HCT116 (cell line): ENCODE measurements around the gene MRPL42. TPM values are rescaled to one million over a fixed set of nuclear protein-coding genes. Genes with fewer than 3 reads are reported as not detected.

ENCODE experiments used
- ATAC-seq: fragments of 200-7000 bp; cut with Tn5 transposase; 2 replicates; pipeline ENCODE4 v1.9.1; 2020; ENCODE audit warnings: mild to moderate bottlenecking, moderate library complexity
- BruUV-seq: library from RNA; stranded (reverse); fragments of 400-500 nt; replicated peaks from 2 replicates; lab custom pipeline; 2021; lab: Mats Ljungman, UMichigan
- CTCF ChIA-PET: fragments of 300-600 bp; sonication (Branson Sonifier 250); formaldehyde crosslinking; loops from one replicate; lab custom pipeline; 2021; ENCODE audit warnings: antibody characterized with exemption; lab: Charles Lee
- POLR2A ChIA-PET: fragments of 300-600, 350-600 bp; sonication (Branson Sonifier 250); formaldehyde crosslinking; loops from one replicate; lab custom pipeline; 2021; ENCODE audit warnings: antibody characterized with exemption; lab: Charles Lee
- RAD21 ChIA-PET, 2 experiments: fragments of 300-600 bp; sonication (Branson Sonifier 250); formaldehyde crosslinking; loops; one replicate each; lab custom pipeline; 2023; ENCODE audit warnings: low total read pairs in 2 of 2; ENCODE audit not compliant: uncharacterized antibody in 2 of 2, unreplicated experiment in 2 of 2, low non-redundant PET in 1 of 2; lab: Charles Lee
- DNase-seq: peaks from one replicate; pipeline ENCODE4 v3.0.0-alpha.2; 2010; ENCODE audit warnings: low read depth, low spot score
- H2AFZ ChIP-seq: fragments of 200-600 bp; shearing (Covaris generic), sonication (generic); 2 replicates; pipeline ENCODE4 v1.6.1; 2017; ENCODE audit warnings: low read depth, mixed run types, mixed read lengths, antibody characterized with exemption, low read length; ENCODE audit not compliant: poor library complexity, severe bottlenecking
- H3K27ac ChIP-seq: 2 replicates; pipeline ENCODE4 v1.5.1; 2012; ENCODE audit warnings: low read depth, low read length
- H3K27me3 ChIP-seq: fragments of 200-600 bp; sonication (generic); 2 replicates; pipeline ENCODE4 v1.6.1; 2016; ENCODE audit warnings: mixed run types, low read length, mixed read lengths; ENCODE audit not compliant: insufficient read depth
- H3K36me3 ChIP-seq, 2 experiments: fragments of 200-500 bp in 1 of 2; fragments of 200-600 bp in 1 of 2; sonication (Bioruptor generic) in 1 of 2; sonication (generic) in 1 of 2; 2 replicates each; pipeline versions ENCODE4 v1.5.1 to v1.6.1; 2014 to 2016; ENCODE audit warnings: low read length in 2 of 2, inconsistent platforms in 1 of 2, mixed read lengths in 1 of 2, mixed run types in 1 of 2; ENCODE audit not compliant: insufficient read depth in 2 of 2, control insufficient read depth in 1 of 2
- H3K4me1 ChIP-seq, 2 experiments: fragments of 200-600 bp in 1 of 2; sonication (generic) in 1 of 2; 2 replicates each; pipeline versions ENCODE4 v1.5.1 to v1.6.1; 2012 to 2017; ENCODE audit warnings: low read length in 2 of 2, inconsistent platforms in 1 of 2, mild to moderate bottlenecking in 1 of 2, mixed read lengths in 1 of 2, mixed run types in 1 of 2, moderate library complexity in 1 of 2; ENCODE audit not compliant: insufficient read depth in 2 of 2, control insufficient read depth in 1 of 2
- H3K4me2 ChIP-seq: fragments of 200-600 bp; sonication (generic); 2 replicates; pipeline ENCODE4 v1.6.1; 2017; ENCODE audit warnings: mixed run types, low read length, mixed read lengths
- H3K4me3 ChIP-seq, 2 experiments: fragments of 200-600 bp in 1 of 2; sonication (generic) in 1 of 2; replicated peaks in 1 of 2; 2 replicates each; pipeline ENCODE4 v1.5.1; 2011 to 2016; ENCODE audit warnings: low read length in 2 of 2, control low read depth in 1 of 2, low read depth in 1 of 2, mild to moderate bottlenecking in 1 of 2, mixed read lengths in 1 of 2, mixed run types in 1 of 2
- H3K79me2 ChIP-seq: fragments of 200-600 bp; sonication (generic); 2 replicates; pipeline ENCODE4 v1.6.1; 2017; ENCODE audit warnings: mild to moderate bottlenecking, mixed run types, low read length, moderate library complexity, mixed read lengths; ENCODE audit not compliant: insufficient read depth
- H3K9ac ChIP-seq: fragments of 200-600 bp; sonication (generic); 2 replicates; pipeline ENCODE4 v1.6.1; 2016; ENCODE audit warnings: low read length, mixed read lengths
- H3K9me2 ChIP-seq: fragments of 200-600 bp; sonication (generic), shearing (Covaris generic); 2 replicates; pipeline ENCODE4 v1.6.1; 2017; ENCODE audit warnings: mixed run types, mild to moderate bottlenecking, moderate library complexity; ENCODE audit not compliant: insufficient read depth
- H3K9me3 ChIP-seq, 2 experiments: fragments of 200-500 bp in 1 of 2; fragments of 200-600 bp in 1 of 2; sonication (Bioruptor generic) in 1 of 2; sonication (generic) in 1 of 2; 2 replicates each; pipeline ENCODE4 v1.6.1; 2014 to 2017; ENCODE audit warnings: low read length in 2 of 2, mixed read lengths in 2 of 2, inconsistent platforms in 1 of 2, low read depth in 1 of 2, mild to moderate bottlenecking in 1 of 2, mixed run types in 1 of 2, moderate library complexity in 1 of 2; ENCODE audit not compliant: control insufficient read depth in 1 of 2, insufficient read depth in 1 of 2
- H4K20me1 ChIP-seq: fragments of 200-600 bp; sonication (generic), shearing (Covaris generic); 2 replicates; pipeline ENCODE4 v1.6.1; 2017; ENCODE audit warnings: mixed run types, mild to moderate bottlenecking, moderate library complexity; ENCODE audit not compliant: insufficient read depth
- ATF3 ChIP-seq: IDR thresholded peaks from 2 replicates; pipeline ENCODE4 v1.6.1; 2012
- CBX3 ChIP-seq: IDR thresholded peaks from 2 replicates; pipeline ENCODE4 v1.6.1; 2012; ENCODE audit warnings: low read depth
- CEBPB ChIP-seq: IDR thresholded peaks from 2 replicates; pipeline ENCODE4 v1.6.1; 2012; ENCODE audit warnings: low read depth
- CTCF ChIP-seq, 3 experiments: fragments of 200-600 bp in 1 of 3; sonication (generic) in 1 of 3; IDR thresholded peaks in 2 of 3; conservative IDR thresholded peaks in 1 of 3; 2 replicates each; pipeline ENCODE4 v1.5.1; 2012 to 2017; ENCODE audit warnings: low read depth in 2 of 3, low read length in 2 of 3, antibody characterized with exemption in 1 of 3, borderline replicate concordance in 1 of 3, control low read depth in 1 of 3, mild to moderate bottlenecking in 1 of 3, mixed read lengths in 1 of 3, mixed run types in 1 of 3, moderate library complexity in 1 of 3; ENCODE audit not compliant: insufficient read depth in 1 of 3
- ELF1 ChIP-seq: IDR thresholded peaks from 2 replicates; pipeline ENCODE4 v1.6.1; 2012; ENCODE audit warnings: low read depth, borderline replicate concordance
- EZH2phosphoT487 ChIP-seq: fragments of 200-600 bp; IDR thresholded peaks from 2 replicates; pipeline ENCODE4 v1.6.1; 2018; ENCODE audit warnings: antibody characterized with exemption, borderline replicate concordance
- FOSL1 ChIP-seq: IDR thresholded peaks from 2 replicates; pipeline ENCODE4 v1.6.1; 2012; ENCODE audit warnings: low read depth
- JUND ChIP-seq: IDR thresholded peaks from 2 replicates; pipeline ENCODE4 v1.6.1; 2012
- MAX ChIP-seq: IDR thresholded peaks from 2 replicates; pipeline ENCODE4 v1.6.1; 2012
- POLR2A ChIP-seq: IDR thresholded peaks from 2 replicates; pipeline ENCODE4 v1.7.0; 2011; ENCODE audit warnings: borderline replicate concordance; ENCODE audit not compliant: insufficient read depth, insufficient read length; ENCODE audit errors: extremely low read depth
- REST ChIP-seq: IDR thresholded peaks from 2 replicates; pipeline ENCODE4 v1.6.1; 2012; ENCODE audit warnings: low read depth
- SP1 ChIP-seq: IDR thresholded peaks from 2 replicates; pipeline ENCODE4 v1.6.1; 2012; ENCODE audit warnings: low read depth
- SRF ChIP-seq: IDR thresholded peaks from 2 replicates; pipeline ENCODE4 v1.6.1; 2012; ENCODE audit warnings: low read depth
- TCF7L2 ChIP-seq: IDR thresholded peaks from 2 replicates; pipeline ENCODE4 v1.7.0; 2011; ENCODE audit warnings: borderline replicate concordance, inconsistent platforms; ENCODE audit not compliant: insufficient read depth, insufficient read length; ENCODE audit errors: extremely low read depth
- YY1 ChIP-seq: IDR thresholded peaks from 2 replicates; pipeline ENCODE4 v1.6.1; 2011; ENCODE audit warnings: low read length, low read depth, moderate library complexity, mild to moderate bottlenecking; ENCODE audit not compliant: insufficient replicate concordance; ENCODE audit errors: extremely low read depth
- ZBTB33 ChIP-seq: IDR thresholded peaks from 2 replicates; pipeline ENCODE4 v1.6.1; 2011; ENCODE audit warnings: mild to moderate bottlenecking, low read length, moderate library complexity; ENCODE audit not compliant: insufficient replicate concordance; ENCODE audit errors: extremely low read depth
- ZFX ChIP-seq: fragments of 450-650 bp; IDR thresholded peaks from 2 replicates; pipeline ENCODE4 v1.6.1; 2017
- ZNF274 ChIP-seq: fragments of 200-500 bp; sonication (Bioruptor generic); IDR thresholded peaks from 2 replicates; pipeline ENCODE4 v1.6.1; 2014; ENCODE audit warnings: mild to moderate bottlenecking, low read depth, low read length, inconsistent platforms
- intact Hi-C: fragments of 100-400 bp; cut with micrococcal nuclease; formaldehyde crosslinking; loops from 2 replicates; pipeline ENCODE4 v1.10.0; 2022
- total RNA-seq: library from RNA; stranded (reverse); gene quantifications from one replicate; pipeline ENCODE4 v1.2.1, GENCODE V29; 2021; ENCODE audit not compliant: unreplicated experiment

MRPL42 gene
- total RNA-seq, 1 experiment from 2014 or later = 120 TPM

- intact Hi-C loops = no loop called here
- Histone ChIP-seq H3K27ac (no peak overlapping the region), H2AFZ (no peak overlapping the region), H3K4me3 (no peak overlapping the region), H3K4me1 (no peaks in the 10 kb centered on the region), H3K4me2 (no peak overlapping the region), H3K9me3 (0 out of 4 replicates have a peak, but pooled peaks cover 0 to 3% of the 10 kb centered on the region in 2 experiments)
- BruUV-seq = no TSS peak
- CTCF ChIA-PET = no interaction called here
- ATAC-seq (no peak), DNase-seq (no peak)
- RAD21 ChIA-PET = no interaction called here
- TF ChIP-seq ZBTB33 (no peak), SP1 (no peak), SRF (no peak), ATF3 (no peak), CBX3 (no peak), JUND (no peak), REST (no peak), ELF1 (no peak), FOSL1 (no peak), ZFX (no peak), YY1 (no peak), POLR2A (no peak), CTCF (IDR thresholded peaks at IDR 0.05 in 2 of 3, conservative IDR thresholded peaks at IDR 0.05 in 1 of 3; ENCODE audit: borderline replicate concordance in 1 of 3, insufficient read depth in 1 of 3, low read depth in 2 of 3, low read length in 2 of 3) (no peak), EZH2phosphoT487 (no peak), ZNF274 (no peak), CEBPB (no peak), MAX (no peak), TCF7L2 (no peak)
- TF ChIP-seq, all 23 proteins: peak for 0
- no peaks in the 10 kb centered on the region for H4K20me1 ChIP-seq
- no peaks in the 10 kb centered on the region for H3K79me2 ChIP-seq
- no peaks in the 10 kb centered on the region for H3K36me3 ChIP-seq
- no peaks in the 10 kb centered on the region for H3K9me2 ChIP-seq
- H3K27me3 ChIP-seq = no peaks in the 10 kb centered on the region
- H3K9ac ChIP-seq = no peak overlapping the region
- POLR2A ChIA-PET = no interaction called here
Observed at GRCh38 chr12:93448796-93449195, 18.5 kb upstream of the MRPL42 start.
